HG02852 (cell line): ENCODE data around the gene TMEM52.

Source experiments
- ATAC-seq: cut with Tn5 transposase; IDR thresholded peaks from one replicate; pipeline ENCODE4 v1.9.1; 2021; ENCODE audit warnings: mild to moderate bottlenecking, moderate library complexity; ENCODE audit not compliant: unreplicated experiment

Gene TMEM52

GRCh38 chr1:1916851-1917251 lies 2.2 kb downstream of the TMEM52 start:
- ATAC-seq: no peak

- ATAC-seq: no peak
Observed at GRCh38 chr1:1915911-1916840, 2.9 kb downstream of the TMEM52 start.

- ATAC-seq: no peak
Observed at GRCh38 chr1:1914971-1915692, 3.9 kb downstream of the TMEM52 start, which contains the start of gene CALML6. Gene CALML6, plus strand, starts transcription at chr1:1915260. Its CDS starts 21 bp downstream, at chr1:1915281.

DNA sequence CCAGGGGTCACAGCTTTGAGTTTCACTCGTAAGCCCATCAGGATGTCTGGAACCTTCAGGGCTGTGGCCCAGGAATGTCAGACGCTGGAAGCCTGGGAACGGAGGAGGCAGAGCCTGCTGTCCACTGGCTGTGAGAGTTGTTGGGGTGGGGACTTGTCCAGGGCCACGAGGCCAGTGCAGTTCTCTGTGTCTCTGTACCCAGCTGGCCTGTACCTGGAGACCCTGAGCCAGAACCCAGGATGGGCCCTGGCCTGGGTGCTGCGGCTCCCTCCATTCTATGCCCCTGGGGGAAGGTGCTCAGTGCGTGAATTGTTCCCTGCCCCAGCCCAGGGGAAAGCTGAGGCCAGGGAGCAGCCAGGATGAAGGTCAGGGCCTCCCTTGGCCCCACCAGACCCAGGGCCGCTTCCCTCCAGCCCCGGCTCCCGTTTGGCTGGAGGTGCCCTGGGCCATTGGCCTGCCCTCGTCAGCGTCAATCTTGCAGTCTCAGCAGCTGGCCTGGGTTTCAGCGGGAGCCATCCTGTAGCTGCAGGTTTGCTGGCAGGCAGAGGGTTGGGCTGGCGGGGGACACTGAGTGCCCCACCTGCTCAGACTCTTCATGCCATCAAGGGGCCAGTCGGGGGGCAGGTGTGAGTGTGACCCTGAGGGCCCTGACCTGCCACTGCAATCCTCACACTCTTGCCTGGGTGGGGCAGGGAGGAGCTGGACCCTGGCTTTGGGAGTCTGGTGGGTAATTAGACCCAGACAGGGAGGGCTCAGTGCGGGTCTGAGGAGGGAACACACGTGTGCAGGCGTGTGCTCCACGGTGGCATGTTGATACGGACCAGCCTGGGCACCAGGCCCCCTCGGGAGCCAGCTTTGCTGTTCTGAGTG lies 4.7 kb downstream of the TMEM52 start:
- ATAC-seq: no peak

DNA sequence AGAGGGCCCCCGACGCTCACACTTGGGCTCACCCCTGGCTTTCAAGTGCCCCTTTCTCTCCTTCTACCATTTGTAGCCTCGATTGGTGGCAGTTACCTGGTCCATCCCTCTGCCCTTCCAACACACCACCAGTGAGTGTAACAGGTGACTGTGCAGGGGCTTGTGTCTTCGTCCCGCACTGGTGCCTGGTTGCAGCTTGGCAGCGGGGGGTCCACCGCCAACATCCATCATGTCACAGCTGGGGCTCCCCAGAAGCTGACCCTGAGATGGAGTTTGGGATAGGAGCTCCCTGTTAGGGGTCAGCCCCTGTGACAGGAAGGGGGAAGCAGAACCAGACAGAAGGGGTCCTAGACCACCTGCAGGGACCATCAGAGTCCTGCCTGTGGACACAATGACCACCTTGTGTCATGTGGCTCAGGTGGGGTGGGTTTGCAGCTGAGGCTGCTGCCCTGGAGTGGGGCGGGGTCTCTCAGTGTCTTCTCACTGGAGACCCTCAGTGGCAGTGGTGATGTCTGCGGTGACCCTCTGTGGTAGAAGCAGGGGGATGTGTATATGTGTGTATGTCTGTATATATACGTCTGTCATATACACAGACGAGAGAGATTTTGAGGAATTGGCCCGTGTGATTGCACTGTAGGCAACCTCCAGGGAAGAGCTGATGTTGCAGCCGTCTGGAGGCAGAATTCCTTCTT lies 7.6 kb downstream of the TMEM52 start:
- ATAC-seq: no peak

- no peak for ATAC-seq
Observed at GRCh38 chr1:1910651-1911331, 8.3 kb downstream of the TMEM52 start.

- ATAC-seq: no peak
Observed at GRCh38 chr1:1910033-1910465, 9.0 kb downstream of the TMEM52 start.

DNA sequence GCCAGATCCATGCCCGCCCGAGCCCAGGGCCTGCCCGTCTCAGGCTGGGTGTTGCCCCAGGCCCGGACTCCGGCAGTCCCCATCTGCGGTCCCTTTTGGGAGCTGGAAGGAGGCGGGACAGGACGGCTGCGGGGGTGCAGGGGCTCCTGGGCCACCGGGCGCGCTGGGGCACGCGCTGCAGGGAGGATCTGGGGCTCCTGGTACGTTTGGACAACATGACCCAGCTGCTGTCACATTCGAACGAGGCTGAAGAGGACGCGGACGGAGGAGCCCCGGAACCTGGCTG lies 10.6 kb downstream of the TMEM52 start:
- ATAC-seq: no peak

GRCh38 chr1:1907098-1907736 lies 11.9 kb downstream of the TMEM52 start:
- no peak for ATAC-seq

DNA sequence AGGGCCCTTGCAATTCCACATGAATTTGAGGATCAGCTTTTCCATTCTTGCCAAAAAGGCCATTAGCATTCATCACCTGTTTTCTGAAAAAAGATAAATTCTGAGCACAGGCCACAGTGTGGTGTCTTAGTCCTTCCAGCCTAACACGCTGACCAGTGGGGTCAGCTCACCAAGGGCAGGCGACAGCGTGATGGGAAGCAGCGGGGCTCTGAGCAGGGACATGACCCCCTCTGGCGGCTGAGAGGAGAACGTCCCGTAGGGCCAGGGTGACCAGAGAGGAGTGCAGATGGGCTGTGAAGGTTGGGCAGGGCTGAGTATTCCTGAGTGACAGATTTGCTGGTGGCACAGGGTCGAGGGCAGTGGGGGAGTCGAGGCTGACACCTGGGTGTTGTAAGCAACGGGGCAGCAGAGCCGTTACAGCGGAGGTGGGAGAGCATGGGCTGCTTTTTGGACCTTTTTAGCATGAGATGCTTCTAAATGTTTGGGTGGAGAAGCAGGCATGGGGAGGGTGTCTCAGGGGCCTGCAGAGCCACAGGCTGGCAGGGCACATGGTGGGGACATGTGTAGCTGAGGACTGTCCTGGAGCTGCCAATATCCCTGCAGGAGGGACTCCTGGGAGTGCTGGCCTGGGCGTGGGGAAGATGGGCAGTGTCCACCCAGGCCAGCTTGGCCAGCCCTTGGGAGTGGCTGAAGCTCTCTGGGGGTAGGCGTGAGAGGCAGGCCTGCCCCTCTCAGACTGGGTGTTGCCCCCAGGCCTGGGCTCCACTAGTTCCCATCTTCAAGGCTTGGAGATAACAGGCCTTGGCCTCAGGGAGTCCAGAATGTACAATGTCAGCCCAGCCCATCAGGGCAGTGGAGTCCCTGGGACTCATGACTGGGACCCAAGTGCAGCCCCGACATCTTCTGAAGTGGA lies 12.6 kb downstream of the TMEM52 start:
- no peak for ATAC-seq

DNA sequence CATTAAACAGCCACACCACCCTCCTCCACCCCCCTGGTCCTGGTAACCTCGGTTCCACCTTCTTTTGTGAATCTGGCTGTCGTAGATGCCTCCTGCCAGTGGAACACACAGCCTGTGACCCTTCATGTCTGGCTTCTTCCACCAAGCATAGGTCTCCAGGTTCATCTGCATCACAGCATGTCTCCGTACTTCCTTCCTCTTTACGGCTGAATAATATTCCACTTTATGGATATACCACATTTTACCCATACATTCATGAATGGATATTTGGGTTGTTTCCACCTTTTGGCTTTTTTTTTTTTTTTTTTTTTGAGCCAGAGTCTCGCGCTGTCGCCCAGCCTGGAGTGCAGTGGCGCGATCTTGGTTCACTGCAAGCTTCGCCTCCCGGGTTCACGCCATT lies 15.9 kb downstream of the TMEM52 start:
- ATAC-seq: no peak

GRCh38 chr1:1901641-1902294 lies 17.3 kb downstream of the TMEM52 start:
- no peak for ATAC-seq

DNA sequence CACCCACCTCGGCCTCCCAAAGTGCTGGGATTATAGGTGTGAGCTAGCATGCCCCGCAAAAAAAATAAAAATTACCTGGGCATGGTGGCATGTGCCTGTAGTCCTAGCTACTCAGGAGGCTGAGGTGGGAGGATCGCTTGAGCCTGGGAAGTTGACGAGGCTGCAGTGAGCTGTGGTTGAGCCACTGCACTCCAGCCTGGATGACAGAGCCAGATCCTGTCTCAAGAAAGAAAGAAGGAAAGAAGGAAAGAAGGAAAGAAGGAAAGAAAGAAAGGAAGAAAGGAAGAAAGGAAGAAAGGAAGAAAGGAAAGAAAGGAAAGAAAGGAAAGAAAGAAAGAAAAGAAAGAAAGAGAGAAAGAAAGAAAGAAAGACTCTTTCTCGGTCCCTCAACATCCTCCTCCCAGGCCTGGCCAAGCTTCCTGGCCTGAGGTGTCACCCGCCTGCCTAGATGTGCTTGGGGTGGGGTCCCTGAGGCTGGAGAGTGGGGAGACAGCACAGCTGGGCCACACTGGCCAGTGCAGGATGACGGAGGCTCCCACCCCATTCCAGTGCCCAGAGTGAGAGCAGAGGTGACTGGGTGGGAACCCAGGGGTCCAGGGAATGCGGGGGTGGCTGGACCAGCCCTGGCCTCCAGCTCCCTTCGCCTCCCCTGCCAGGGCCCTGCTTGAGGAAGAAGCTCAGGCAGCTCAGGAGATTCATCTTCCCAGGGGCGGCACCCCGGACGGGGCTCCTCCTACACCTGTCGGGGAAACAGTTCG lies 18.0 kb downstream of the TMEM52 start:
- no peak for ATAC-seq

GRCh38 chr1:1899967-1900327 lies 19.1 kb downstream of the TMEM52 start:
- ATAC-seq: no peak

GRCh38 chr1:1899266-1899966 lies 19.7 kb downstream of the TMEM52 start:
- no peak for ATAC-seq

DNA sequence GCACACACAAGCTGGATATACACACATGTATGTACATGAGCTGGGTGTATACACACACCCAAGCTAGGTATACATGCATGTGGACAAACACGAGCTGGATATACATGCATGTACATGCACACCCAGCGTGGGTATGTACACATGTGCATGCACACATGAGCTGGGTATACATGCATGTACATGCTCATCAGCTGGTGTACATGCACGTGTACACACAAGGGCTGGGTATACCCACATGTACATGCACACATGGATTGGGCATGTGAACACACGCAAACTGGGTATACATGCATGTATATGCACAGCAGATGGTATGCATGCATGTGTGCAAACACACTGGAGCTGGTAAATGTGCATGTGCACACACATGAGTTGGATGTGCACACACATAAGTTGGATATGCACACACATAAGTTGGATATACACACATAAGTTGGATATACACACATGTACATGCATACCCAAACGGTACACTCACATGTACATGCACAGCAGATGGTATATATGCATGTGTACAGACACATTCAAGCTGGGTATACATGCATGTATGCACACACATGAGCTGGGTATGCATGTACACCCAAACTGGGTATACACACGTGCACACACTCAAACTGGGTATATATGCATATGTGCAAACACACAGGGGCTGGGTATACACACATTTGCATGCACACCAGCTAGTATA lies 20.7 kb downstream of the TMEM52 start:
- ATAC-seq: no peak
